Measurements from ENCODE around the gene FOXD4L4. TPM values are rescaled to one million over a fixed set of nuclear protein-coding genes. Genes with fewer than 3 reads are reported as not detected.
"Not testable (repeated sequence)": the region's sequence is repeated elsewhere in the genome, so short reads cannot be mapped to it uniquely, and the experiment has no call there.

The FOXD4L4 gene
- total RNA-seq (1 to 10 TPM in 1 of 9 donors, under 1 TPM in 3, not detected in 5; 0.06 to 1.2 (median 0.28) TPM), polyA plus RNA-seq (under 1 TPM in 1 of 3 donors, not detected in 2; 0.16 TPM)
- long read RNA-seq, donor 1: 0 reads
- long read RNA-seq, donor 2: 0 reads
- long read RNA-seq, donor 3: 0 reads
- long read RNA-seq, donor 4: 0 reads
- long read RNA-seq, donor 5: 0 reads
- long read RNA-seq, donor 6: 0 reads
- long read RNA-seq, donor 7: 0 reads
- long read RNA-seq, donor 8: 0 reads
- long read RNA-seq, donor 9, partial matches to known transcripts: 0 of 1 reads
- long read RNA-seq, donor 9, other reads (novel, unspliced or antisense): 0 of 1 reads
- long read RNA-seq, donor 10: 0 reads

DNA sequence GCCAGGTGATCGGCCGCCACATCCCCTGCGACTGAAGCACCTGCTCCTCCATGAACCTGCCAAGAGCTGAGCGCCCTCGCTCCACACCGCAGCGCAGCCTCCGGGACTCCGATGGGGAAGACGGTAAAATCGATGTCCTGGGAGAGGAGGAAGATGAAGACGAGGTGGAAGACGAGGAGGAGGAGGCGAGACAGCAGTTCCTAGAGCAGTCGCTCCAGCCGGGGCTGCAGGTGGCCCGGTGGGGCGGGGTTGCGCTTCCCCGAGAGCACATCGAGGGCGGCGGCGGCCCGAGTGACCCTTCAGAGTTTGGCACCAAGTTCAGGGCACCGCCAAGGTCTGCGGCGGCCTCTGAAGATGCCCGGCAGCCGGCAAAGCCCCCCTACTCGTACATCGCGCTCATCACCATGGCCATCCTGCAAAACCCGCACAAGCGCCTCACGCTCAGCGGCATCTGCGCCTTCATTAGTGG lies at the start of gene FOXD4L4:
FOXD4L4 (plus strand) TSS at position 51 of the 469 bp plus-strand sequence; CDS start at position 51, 0 bp downstream.
- intact Hi-C loops (cut with DNase I); H3K9me3 ChIP-seq (replicated peaks in 1 of 3); H3K4me1 ChIP-seq (replicated peaks in 1 of 2); H3K4me3 ChIP-seq; H3K27me3 ChIP-seq; H3K27ac ChIP-seq; H3K36me3 ChIP-seq (replicated peaks in 1 of 2): not testable (repeated sequence)
- peak in 2 of 7 donors; percentile 9 to 33 for DNase-seq
- 6 to 48% (median 19%) methylated on average over 6 to 18 of the region's 38 CpGs for whole genome bisulfite sequencing, 4 donors

DNA sequence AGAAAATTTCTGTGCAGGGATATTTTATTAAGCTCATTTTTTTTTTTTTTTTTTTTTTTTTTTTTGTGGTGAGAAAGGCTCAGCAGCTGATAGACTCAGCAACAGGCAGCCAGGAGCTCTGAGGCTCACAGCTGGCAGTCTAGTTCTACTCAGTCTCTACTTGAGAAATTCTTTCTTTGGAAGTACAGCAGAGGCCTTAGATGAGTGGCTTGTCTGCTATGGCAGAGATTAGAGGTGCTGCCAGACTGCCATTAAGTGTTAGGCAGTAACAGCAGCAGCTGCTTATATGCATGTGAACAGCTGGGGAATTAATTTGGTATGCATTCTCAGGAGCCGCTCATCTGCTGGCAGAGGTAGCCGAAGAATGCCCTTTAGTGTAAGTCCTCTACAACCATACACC lies 33.4 kb upstream of the FOXD4L4 start:
- intact Hi-C loops (cut with DNase I); H3K4me1 ChIP-seq (replicated peaks in 1 of 2); H3K9me3 ChIP-seq (replicated peaks in 1 of 3); H3K27ac ChIP-seq; H3K27me3 ChIP-seq; H3K36me3 ChIP-seq (replicated peaks in 1 of 2); DNase-seq; H3K4me3 ChIP-seq: not testable (repeated sequence)
- 100% methylated on average over 1 of the region's 2 CpGs; no CpG with 5 or more reads in 3 of the 4 donors for WGBS, 4 donors

DNA sequence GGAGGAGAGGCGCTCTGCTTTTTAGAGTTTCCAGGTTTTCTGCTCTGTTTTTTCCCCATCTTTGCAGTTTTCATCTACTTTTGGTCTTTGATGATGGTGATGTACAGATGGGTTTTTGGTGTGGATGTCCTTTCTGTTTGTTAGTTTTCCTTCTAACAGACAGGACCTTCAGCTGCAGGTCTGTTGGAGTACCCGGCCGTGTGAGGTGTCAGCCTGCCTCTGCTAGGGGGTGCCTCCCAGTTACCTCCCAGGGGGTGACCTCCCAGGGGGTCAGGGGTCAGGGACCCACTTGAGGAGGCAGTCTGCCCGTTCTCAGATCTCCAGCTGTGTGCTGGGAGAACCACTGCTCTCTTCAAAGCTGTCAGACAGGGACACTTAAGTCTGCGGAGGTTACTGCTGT lies 22.5 kb upstream of the FOXD4L4 start:
- DNase-seq; H3K4me1 ChIP-seq (replicated peaks in 1 of 2); intact Hi-C loops (cut with DNase I); H3K27me3 ChIP-seq; H3K4me3 ChIP-seq; H3K27ac ChIP-seq; H3K9me3 ChIP-seq (replicated peaks in 1 of 3); H3K36me3 ChIP-seq (replicated peaks in 1 of 2): not testable (repeated sequence)
- 38 to 100% (median 83%) methylated on average over 1 to 4 of the region's 5 CpGs for WGBS, 4 donors

- DNase-seq; H3K27me3 ChIP-seq; H3K36me3 ChIP-seq (replicated peaks in 1 of 2); intact Hi-C loops (cut with DNase I); H3K9me3 ChIP-seq (replicated peaks in 1 of 3); H3K4me1 ChIP-seq (replicated peaks in 1 of 2); H3K27ac ChIP-seq; H3K4me3 ChIP-seq: not testable (repeated sequence)
- WGBS, 4 donors: 0% methylated on average over 5 of the region's 27 CpGs; no CpG with 5 or more reads in 3 of the 4 donors
Observed at GRCh38 chr9:65738133-65738532, 1.2 kb downstream of the FOXD4L4 start.

Other genes starting within 250 kb of the FOXD4L4 start
- gene ZNG1E, start 61.2 kb upstream of the FOXD4L4 start, total RNA-seq: 10 to 100 TPM; 13.2 to 49.7 (median 26.6) TPM
- 100 to 1,000 TPM in 1 of 3 donors, 10 to 100 TPM in 2; 32.5 to 140 (median 51.6) TPM for gene ZNG1E, start 61.2 kb upstream of the FOXD4L4 start, polyA plus RNA-seq